ENCODE results near the gene EPC2. TPM values are rescaled to one million over a fixed set of nuclear protein-coding genes. Genes with fewer than 3 reads are reported as not detected.
"Not testable (repeated sequence)": the region's sequence is repeated elsewhere in the genome, so short reads cannot be mapped to it uniquely, and the experiment has no call there.

EPC2 gene
- total RNA-seq, 1 donor from 2014 or later, result 31.6 TPM

- H3K27ac Mint-ChIP-seq (ENCODE audit: unreplicated experiment), result peak overlapping the region; percentile 0
- no peaks in the 10 kb centered on the region for H3K27me3 Mint-ChIP-seq (ENCODE audit: low read depth)
- TF ChIP-seq CTCF (conservative IDR thresholded peaks at IDR 0.05), result no peak
- peaks cover 7% of the 10 kb centered on the region for H3K4me1 Mint-ChIP-seq
- DNase-seq (ENCODE audit: low read depth, low spot score), result no peak
- peaks cover 8% of the 10 kb centered on the region for H3K9me3 Mint-ChIP-seq
- H3K36me3 Mint-ChIP-seq (ENCODE audit: low read depth), result peaks cover 20% of the 10 kb centered on the region
- no peak overlapping the region for H3K4me3 Mint-ChIP-seq
Observed at GRCh38 chr2:148680462-148680861, 35.9 kb downstream of the EPC2 start.

GRCh38 chr2:148681443-148681842 lies 36.9 kb downstream of the EPC2 start:
- Mint-ChIP-seq H3K9me3 (peaks cover 8% of the 10 kb centered on the region), H3K27ac (ENCODE audit: unreplicated experiment) (no peak overlapping the region), H3K36me3 (ENCODE audit: low read depth) (peaks cover 25% of the 10 kb centered on the region), H3K27me3 (ENCODE audit: low read depth) (no peaks in the 10 kb centered on the region), H3K4me3 (no peak overlapping the region), H3K4me1 (peaks cover 4% of the 10 kb centered on the region)
- TF ChIP-seq CTCF (conservative IDR thresholded peaks at IDR 0.05), result no peak
- no peak for DNase-seq (ENCODE audit: low read depth, low spot score)

GRCh38 chr2:148681862-148682261 lies 37.3 kb downstream of the EPC2 start:
- not testable (repeated sequence) for DNase-seq (ENCODE audit: low read depth, low spot score); H3K27me3 Mint-ChIP-seq (ENCODE audit: low read depth); H3K4me1 Mint-ChIP-seq; H3K27ac Mint-ChIP-seq (ENCODE audit: unreplicated experiment); H3K9me3 Mint-ChIP-seq; H3K4me3 Mint-ChIP-seq
- peaks cover 26% of the 10 kb centered on the region for H3K36me3 Mint-ChIP-seq (ENCODE audit: low read depth)

GRCh38 chr2:148684507-148684906 lies 40.0 kb downstream of the EPC2 start:
- H3K9me3 Mint-ChIP-seq, result peaks cover 8% of the 10 kb centered on the region
- no peak for TF ChIP-seq CTCF (conservative IDR thresholded peaks at IDR 0.05)
- DNase-seq (ENCODE audit: low read depth, low spot score), result no peak
- no peaks in the 10 kb centered on the region for H3K27me3 Mint-ChIP-seq (ENCODE audit: low read depth)
- no peak overlapping the region for H3K4me3 Mint-ChIP-seq
- H3K27ac Mint-ChIP-seq (ENCODE audit: unreplicated experiment), result no peak overlapping the region
- peaks cover 26% of the 10 kb centered on the region for H3K36me3 Mint-ChIP-seq (ENCODE audit: low read depth)
- H3K4me1 Mint-ChIP-seq, result peaks cover 4% of the 10 kb centered on the region

- Mint-ChIP-seq H3K27ac (ENCODE audit: unreplicated experiment) (no peak overlapping the region), H3K9me3 (peaks cover 8% of the 10 kb centered on the region), H3K27me3 (ENCODE audit: low read depth) (no peaks in the 10 kb centered on the region)
Observed at GRCh38 chr2:148687543-148687942, 43.0 kb downstream of the EPC2 start.

GRCh38 chr2:148688011-148688410 lies 43.5 kb downstream of the EPC2 start:
- not testable (repeated sequence) for H3K4me1 Mint-ChIP-seq; DNase-seq (ENCODE audit: low read depth, low spot score); H3K27ac Mint-ChIP-seq (ENCODE audit: unreplicated experiment); H3K9me3 Mint-ChIP-seq; H3K4me3 Mint-ChIP-seq; H3K27me3 Mint-ChIP-seq (ENCODE audit: low read depth)
- H3K36me3 Mint-ChIP-seq (ENCODE audit: low read depth), result peaks cover 26% of the 10 kb centered on the region

More at GRCh38 chr2:148687543-148687942, 43.0 kb downstream of the EPC2 start:
- no peak for TF ChIP-seq CTCF (conservative IDR thresholded peaks at IDR 0.05)
- H3K4me1 Mint-ChIP-seq, result no peaks in the 10 kb centered on the region
- peaks cover 26% of the 10 kb centered on the region for H3K36me3 Mint-ChIP-seq (ENCODE audit: low read depth)
- no peak overlapping the region for H3K4me3 Mint-ChIP-seq
- no peak for DNase-seq (ENCODE audit: low read depth, low spot score)

GRCh38 chr2:148696985-148697384 lies 52.4 kb downstream of the EPC2 start:
- no peak for TF ChIP-seq CTCF (conservative IDR thresholded peaks at IDR 0.05)
- Mint-ChIP-seq H3K27ac (ENCODE audit: unreplicated experiment) (no peak overlapping the region), H3K4me3 (no peak overlapping the region), H3K36me3 (ENCODE audit: low read depth) (peaks cover 45% of the 10 kb centered on the region), H3K4me1 (no peaks in the 10 kb centered on the region), H3K9me3 (peaks cover 20% of the 10 kb centered on the region), H3K27me3 (ENCODE audit: low read depth) (no peaks in the 10 kb centered on the region)
- no peak for DNase-seq (ENCODE audit: low read depth, low spot score)

Measured in neural crest cell (in vitro differentiated cells).